Measurements from ENCODE around the gene CD8A.

DNA sequence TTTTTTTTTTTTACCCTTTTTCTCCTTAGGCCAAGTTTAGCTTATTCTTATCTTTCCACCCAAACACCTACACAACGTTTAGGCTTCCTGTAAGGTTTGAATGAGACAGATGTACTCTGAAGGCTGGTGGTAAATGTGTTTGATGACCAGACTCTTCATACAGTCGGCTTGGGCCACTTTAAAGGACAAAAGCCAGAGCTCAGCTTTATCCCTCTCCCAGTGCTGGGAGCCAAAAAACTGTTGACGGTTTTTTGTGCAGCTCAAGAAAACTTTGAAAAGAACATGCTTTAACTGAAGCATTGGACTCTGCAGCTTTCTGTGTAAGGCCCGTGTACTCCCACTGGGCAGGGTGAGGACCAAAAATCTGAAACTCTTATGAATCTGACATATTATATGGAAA is 15.4 kb downstream of the CD8A start:
- TF ChIP-seq, protein P1, sequence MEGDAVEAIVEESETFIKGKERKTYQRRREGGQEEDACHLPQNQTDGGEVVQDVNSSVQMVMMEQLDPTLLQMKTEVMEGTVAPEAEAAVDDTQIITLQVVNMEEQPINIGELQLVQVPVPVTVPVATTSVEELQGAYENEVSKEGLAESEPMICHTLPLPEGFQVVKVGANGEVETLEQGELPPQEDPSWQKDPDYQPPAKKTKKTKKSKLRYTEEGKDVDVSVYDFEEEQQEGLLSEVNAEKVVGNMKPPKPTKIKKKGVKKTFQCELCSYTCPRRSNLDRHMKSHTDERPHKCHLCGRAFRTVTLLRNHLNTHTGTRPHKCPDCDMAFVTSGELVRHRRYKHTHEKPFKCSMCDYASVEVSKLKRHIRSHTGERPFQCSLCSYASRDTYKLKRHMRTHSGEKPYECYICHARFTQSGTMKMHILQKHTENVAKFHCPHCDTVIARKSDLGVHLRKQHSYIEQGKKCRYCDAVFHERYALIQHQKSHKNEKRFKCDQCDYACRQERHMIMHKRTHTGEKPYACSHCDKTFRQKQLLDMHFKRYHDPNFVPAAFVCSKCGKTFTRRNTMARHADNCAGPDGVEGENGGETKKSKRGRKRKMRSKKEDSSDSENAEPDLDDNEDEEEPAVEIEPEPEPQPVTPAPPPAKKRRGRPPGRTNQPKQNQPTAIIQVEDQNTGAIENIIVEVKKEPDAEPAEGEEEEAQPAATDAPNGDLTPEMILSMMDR (IDR thresholded peaks at IDR 0.05) = no peak
- TF ChIP-seq, protein P2, sequence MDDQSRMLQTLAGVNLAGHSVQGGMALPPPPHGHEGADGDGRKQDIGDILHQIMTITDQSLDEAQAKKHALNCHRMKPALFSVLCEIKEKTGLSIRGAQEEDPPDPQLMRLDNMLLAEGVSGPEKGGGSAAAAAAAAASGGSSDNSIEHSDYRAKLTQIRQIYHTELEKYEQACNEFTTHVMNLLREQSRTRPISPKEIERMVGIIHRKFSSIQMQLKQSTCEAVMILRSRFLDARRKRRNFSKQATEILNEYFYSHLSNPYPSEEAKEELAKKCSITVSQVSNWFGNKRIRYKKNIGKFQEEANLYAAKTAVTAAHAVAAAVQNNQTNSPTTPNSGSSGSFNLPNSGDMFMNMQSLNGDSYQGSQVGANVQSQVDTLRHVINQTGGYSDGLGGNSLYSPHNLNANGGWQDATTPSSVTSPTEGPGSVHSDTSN (IDR thresholded peaks at IDR 0.05) = no peak
- no peak for TF ChIP-seq NRF1 (IDR thresholded peaks at IDR 0.05; ENCODE audit: low read depth, low read length)
- no peak for TF ChIP-seq ELF1 (IDR thresholded peaks at IDR 0.05)
- TF ChIP-seq EP300 (IDR thresholded peaks at IDR 0.05; ENCODE audit: borderline replicate concordance in 1 of 2, low read depth in 1 of 2, low read length in 1 of 2) = no peak
- TF ChIP-seq POLR2AphosphoS5 (IDR thresholded peaks at IDR 0.05; ENCODE audit: low read depth, low read length) = no peak
- no peak for TF ChIP-seq MXI1 (IDR thresholded peaks at IDR 0.05; ENCODE audit: low read depth, low read length)
- TF ChIP-seq FOXJ3 (CRISPR knock-in tag; IDR thresholded peaks at IDR 0.05) = no peak
- TF ChIP-seq RFX5 (IDR thresholded peaks at IDR 0.05; ENCODE audit: low read length) = no peak
- TF ChIP-seq YY1 (IDR thresholded peaks at IDR 0.05; ENCODE audit: low read depth) = no peak
- no peak for TF ChIP-seq EZH2phosphoT487 (IDR thresholded peaks at IDR 0.05; ENCODE audit: borderline replicate concordance, low read depth)
